Mucosa of rectum (tissue), 2 donors: ENCODE data around the gene VWA3B.
"Not testable (repeated sequence)": the region's sequence is repeated elsewhere in the genome, so short reads cannot be mapped to it uniquely, and the experiment has no call there.

ENCODE experiments used
- H3K27ac ChIP-seq, 2 donors: one replicate each; pipeline ENCODE4 v1.7.0; 2013; ENCODE audit warnings: inconsistent platforms in 2 of 2, low read depth in 2 of 2, low read length in 2 of 2
- H3K27me3 ChIP-seq, 2 donors: one replicate each; pipeline ENCODE4 v1.7.0; 2013; ENCODE audit warnings: low read length in 2 of 2; ENCODE audit not compliant: control insufficient read depth in 2 of 2, insufficient read depth in 2 of 2
- H3K36me3 ChIP-seq, 2 donors: one replicate each; pipeline ENCODE4 v1.7.0; 2013; ENCODE audit warnings: low read length in 2 of 2; ENCODE audit not compliant: control insufficient read depth in 2 of 2, insufficient read depth in 2 of 2
- H3K4me1 ChIP-seq, 2 donors: one replicate each; pipeline ENCODE4 v1.7.0; 2013; ENCODE audit warnings: low read length in 2 of 2, mild to moderate bottlenecking in 1 of 2; ENCODE audit not compliant: control insufficient read depth in 2 of 2, insufficient read depth in 2 of 2
- H3K4me3 ChIP-seq, 2 donors: one replicate each; pipeline ENCODE4 v1.7.0; 2013; ENCODE audit warnings: low read length in 2 of 2
- H3K9ac ChIP-seq, 2 donors: one replicate each; pipeline ENCODE4 v1.7.0; 2013; ENCODE audit warnings: low read length in 2 of 2, low read depth in 1 of 2, mild to moderate bottlenecking in 1 of 2
- H3K9me3 ChIP-seq, 2 donors: one replicate each; pipeline ENCODE4 v1.7.0; 2013; ENCODE audit warnings: low read length in 2 of 2; ENCODE audit not compliant: control insufficient read depth in 2 of 2
- donor health status: healthy.
- donor health status: Normal muscosa, but diverticular disease.

Gene VWA3B

GRCh38 chr2:98263362-98263761 lies 176.4 kb downstream of the VWA3B start:
- Histone ChIP-seq H3K27ac (no peak overlapping the region), H3K4me3 (no peak overlapping the region), H3K36me3 (no peaks in the 10 kb centered on the region), H3K27me3 (no peaks in the 10 kb centered on the region), H3K9me3 (peaks cover 8 to 12% of the 10 kb centered on the region in 2 donors), H3K4me1 (no peaks in the 10 kb centered on the region), H3K9ac (no peak overlapping the region)

- not testable (repeated sequence) for H3K27ac ChIP-seq, H3K9ac ChIP-seq, H3K36me3 ChIP-seq, H3K4me3 ChIP-seq, H3K9me3 ChIP-seq, H3K27me3 ChIP-seq, H3K4me1 ChIP-seq
These were observed 181.3 kb downstream of the VWA3B start for GRCh38 chr2:98268225-98268624.

- H3K4me1 ChIP-seq: no peaks in the 10 kb centered on the region
- H3K27me3 ChIP-seq: no peaks in the 10 kb centered on the region
- no peaks in the 10 kb centered on the region for H3K9me3 ChIP-seq
- H3K27ac ChIP-seq: no peak overlapping the region
- H3K9ac ChIP-seq: no peak overlapping the region
- H3K4me3 ChIP-seq: no peak overlapping the region
- no peaks in the 10 kb centered on the region for H3K36me3 ChIP-seq
These were observed 182.3 kb downstream of the VWA3B start for GRCh38 chr2:98269274-98269673.

- no peak overlapping the region for H3K9ac ChIP-seq
- no peaks in the 10 kb centered on the region for H3K27me3 ChIP-seq
- no peaks in the 10 kb centered on the region for H3K36me3 ChIP-seq
- H3K4me3 ChIP-seq: no peak overlapping the region
- no peaks in the 10 kb centered on the region for H3K4me1 ChIP-seq
- no peaks in the 10 kb centered on the region for H3K9me3 ChIP-seq
- H3K27ac ChIP-seq: no peak overlapping the region
These were observed 182.9 kb downstream of the VWA3B start for GRCh38 chr2:98269830-98270229.

- Histone ChIP-seq H3K4me1 (peaks cover 17 to 48% of the 10 kb centered on the region in 2 donors), H3K4me3 (no peak overlapping the region), H3K27ac (peak overlapping the region; percentile 62 to 69), H3K27me3 (no peaks in the 10 kb centered on the region), H3K9me3 (no peaks in the 10 kb centered on the region), H3K9ac (peak overlapping the region; percentile 9 to 37), H3K36me3 (no peaks in the 10 kb centered on the region)
These were observed 190.3 kb downstream of the VWA3B start for GRCh38 chr2:98277162-98277859.

- Histone ChIP-seq H3K27ac (peak overlapping the region; percentile 62 to 69), H3K36me3 (no peaks in the 10 kb centered on the region), H3K9me3 (no peaks in the 10 kb centered on the region), H3K27me3 (no peaks in the 10 kb centered on the region), H3K4me3 (no peak overlapping the region), H3K9ac (peak overlapping the region in 1 of 2 donors; percentile 14), H3K4me1 (peaks cover 17 to 48% of the 10 kb centered on the region in 2 donors)
These were observed 191.1 kb downstream of the VWA3B start for GRCh38 chr2:98278074-98278473.

- Histone ChIP-seq H3K9ac (peak overlapping the region; percentile 69), H3K4me3 (peak overlapping the region; percentile 53 to 67), H3K36me3 (no peaks in the 10 kb centered on the region), H3K27me3 (no peaks in the 10 kb centered on the region), H3K9me3 (no peaks in the 10 kb centered on the region), H3K27ac (peak overlapping the region; percentile 92), H3K4me1 (peaks cover 17 to 48% of the 10 kb centered on the region in 2 donors)
These were observed 193.6 kb downstream of the VWA3B start for GRCh38 chr2:98280376-98281102.

GRCh38 chr2:98281607-98282006 lies 194.6 kb downstream of the VWA3B start:
- H3K9ac ChIP-seq: no peak overlapping the region
- no peaks in the 10 kb centered on the region for H3K36me3 ChIP-seq
- no peaks in the 10 kb centered on the region for H3K9me3 ChIP-seq
- peak overlapping the region; percentile 92 for H3K27ac ChIP-seq
- H3K27me3 ChIP-seq: no peaks in the 10 kb centered on the region
- H3K4me3 ChIP-seq: no peak overlapping the region
- H3K4me1 ChIP-seq: peaks cover 17 to 48% of the 10 kb centered on the region in 2 donors

- Histone ChIP-seq H3K4me1 (peaks cover 16 to 45% of the 10 kb centered on the region in 2 donors), H3K4me3 (no peak overlapping the region), H3K27ac (no peak overlapping the region), H3K9ac (no peak overlapping the region), H3K9me3 (no peaks in the 10 kb centered on the region), H3K36me3 (no peaks in the 10 kb centered on the region), H3K27me3 (no peaks in the 10 kb centered on the region)
These were observed 195.1 kb downstream of the VWA3B start for GRCh38 chr2:98282109-98282508.

- Histone ChIP-seq H3K9me3 (no peaks in the 10 kb centered on the region), H3K4me1 (peaks cover 3 to 5% of the 10 kb centered on the region in 2 donors), H3K4me3 (no peak overlapping the region), H3K36me3 (no peaks in the 10 kb centered on the region), H3K27ac (no peak overlapping the region), H3K9ac (no peak overlapping the region), H3K27me3 (no peaks in the 10 kb centered on the region)
These were observed 206.1 kb downstream of the VWA3B start for GRCh38 chr2:98293030-98293429.
